ENCODE data around the gene PCSK6.
"Not testable (repeated sequence)": the region's sequence is repeated elsewhere in the genome, so short reads cannot be mapped to it uniquely, and the experiment has no call there.

The PCSK6 gene

GRCh38 chr15:101427606-101428487 lies 61.7 kb downstream of the PCSK6 start:
- DNase-seq: no peak

- no peak for DNase-seq
Observed at GRCh38 chr15:101426761-101427333, 62.7 kb downstream of the PCSK6 start.

- no peak for DNase-seq
Observed at GRCh38 chr15:101425787-101426365, 63.6 kb downstream of the PCSK6 start.

- no peak for DNase-seq
Observed at GRCh38 chr15:101424984-101425383, 64.5 kb downstream of the PCSK6 start.

- no peak for DNase-seq
Observed at GRCh38 chr15:101420232-101420631, 69.3 kb downstream of the PCSK6 start.

DNA sequence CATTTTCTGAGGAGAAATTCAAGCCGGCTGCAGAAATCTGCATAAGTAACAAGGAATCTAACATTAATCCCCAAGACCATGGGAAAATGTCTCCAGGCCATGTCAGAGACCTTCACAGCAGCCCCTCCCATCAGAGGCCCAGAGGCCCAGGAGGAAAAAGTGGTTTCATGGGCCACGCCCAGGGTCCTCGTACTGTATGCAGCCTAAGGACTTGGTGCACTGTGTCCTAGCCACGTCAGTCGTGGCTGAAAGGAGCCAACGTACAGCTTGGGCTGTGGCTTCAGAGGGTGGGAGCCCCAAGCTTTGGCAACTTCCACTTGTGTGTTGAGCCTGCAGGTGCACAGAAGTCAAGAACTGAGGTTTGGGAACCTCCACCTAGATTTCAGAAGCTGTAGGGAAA lies 73.0 kb downstream of the PCSK6 start:
- not testable (repeated sequence) for DNase-seq

DNA sequence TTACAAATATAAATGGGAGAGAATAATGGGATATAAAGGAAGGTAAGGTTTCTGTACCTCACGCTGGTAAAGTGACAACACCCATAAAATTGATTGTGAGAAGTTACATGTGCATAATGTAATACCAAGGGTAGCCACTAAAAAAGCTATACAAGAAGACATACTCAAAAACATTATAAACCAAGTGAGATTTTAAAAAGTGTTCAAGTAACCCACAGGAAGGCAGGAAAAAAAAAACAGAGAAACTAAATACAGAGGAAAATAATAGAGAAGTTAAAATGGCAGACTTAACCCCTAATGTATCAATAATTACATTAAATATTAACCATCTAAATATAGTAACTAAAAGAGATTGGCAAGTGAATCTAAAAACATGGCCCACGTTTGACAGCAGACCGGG lies 76.3 kb downstream of the PCSK6 start:
- DNase-seq: no peak

GRCh38 chr15:101411581-101411980 lies 77.9 kb downstream of the PCSK6 start:
- no peak for DNase-seq

DNA sequence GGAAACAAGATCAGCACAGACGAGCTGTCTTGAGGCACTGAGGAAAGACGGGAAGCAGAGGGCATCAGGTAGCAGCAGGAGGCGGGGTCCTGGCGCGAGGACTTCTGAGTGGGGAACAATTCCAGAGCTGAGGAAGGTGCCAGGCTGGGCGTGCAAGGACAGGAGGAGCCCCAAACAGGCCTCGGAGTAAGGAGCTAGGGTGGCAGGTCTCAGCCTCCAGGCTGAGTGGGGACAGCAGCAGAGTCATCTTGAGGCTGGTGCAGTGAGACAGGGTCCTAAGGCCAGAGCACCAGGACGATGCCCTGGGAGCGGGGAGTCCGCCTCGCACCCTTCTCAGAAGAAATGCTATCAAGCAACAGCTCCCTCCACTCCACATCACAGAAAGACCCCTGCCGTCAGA lies 78.4 kb downstream of the PCSK6 start:
- DNase-seq: no peak

DNA sequence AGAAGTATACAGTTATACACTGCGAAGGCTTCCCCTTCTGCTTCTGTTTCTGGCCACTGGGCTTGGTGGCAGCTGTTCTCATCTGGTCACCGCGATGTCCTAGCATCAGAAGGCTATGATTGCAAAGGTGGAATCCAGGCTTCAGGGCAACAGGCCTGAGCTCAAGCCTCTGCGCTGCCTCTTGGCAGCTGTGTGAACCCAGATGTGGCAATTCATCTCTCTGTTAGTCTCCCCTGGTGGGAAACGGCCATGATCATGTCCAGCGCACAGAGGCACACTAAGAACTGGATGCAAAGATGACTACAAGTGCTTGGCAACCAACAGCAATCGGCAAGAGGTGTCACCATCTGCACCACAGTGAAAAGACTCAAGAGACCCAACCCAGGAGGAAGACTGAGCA lies 78.9 kb downstream of the PCSK6 start:
- DNase-seq: no peak

- no peak for DNase-seq
Observed at GRCh38 chr15:101409621-101410020, 79.9 kb downstream of the PCSK6 start.

DNA sequence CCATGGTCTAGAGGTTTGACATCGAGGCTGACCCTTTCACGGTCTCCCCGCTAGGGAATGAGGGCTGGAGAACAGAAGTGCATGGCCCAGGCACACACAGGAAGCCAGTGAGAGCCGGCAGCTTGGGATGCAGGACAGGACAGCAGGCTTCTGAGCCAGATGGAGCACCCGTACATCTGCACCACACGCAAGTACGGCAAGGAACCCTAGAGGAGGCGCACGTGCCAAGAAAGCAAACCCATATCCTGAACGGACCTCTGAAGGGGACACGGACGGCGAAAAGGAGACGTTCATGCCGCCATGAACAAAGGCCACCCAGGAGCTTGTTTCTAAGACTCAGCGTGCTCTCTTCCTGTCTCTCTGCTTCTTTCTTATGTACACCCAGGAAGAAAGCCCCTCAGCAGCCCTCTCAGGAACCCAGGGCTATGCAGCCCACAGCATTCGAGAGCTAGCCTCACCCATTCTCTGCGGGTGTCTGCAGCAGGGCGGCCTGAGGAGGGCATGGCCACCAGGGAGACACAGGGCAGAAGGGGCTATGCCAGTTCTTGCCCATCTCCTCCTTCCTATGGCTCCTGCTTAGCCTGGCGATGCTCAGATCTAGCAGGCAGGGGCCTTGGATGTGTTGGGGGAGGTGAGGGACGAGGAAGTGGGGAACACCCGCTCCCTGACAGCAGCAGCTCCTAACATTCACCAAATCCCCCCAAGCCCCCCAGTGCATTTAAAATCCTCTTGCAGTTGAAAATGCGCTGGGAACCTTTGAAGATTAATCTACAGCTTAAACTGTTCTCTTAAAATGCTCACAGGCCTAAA lies 81.3 kb downstream of the PCSK6 start:
- DNase-seq: no peak

DNA sequence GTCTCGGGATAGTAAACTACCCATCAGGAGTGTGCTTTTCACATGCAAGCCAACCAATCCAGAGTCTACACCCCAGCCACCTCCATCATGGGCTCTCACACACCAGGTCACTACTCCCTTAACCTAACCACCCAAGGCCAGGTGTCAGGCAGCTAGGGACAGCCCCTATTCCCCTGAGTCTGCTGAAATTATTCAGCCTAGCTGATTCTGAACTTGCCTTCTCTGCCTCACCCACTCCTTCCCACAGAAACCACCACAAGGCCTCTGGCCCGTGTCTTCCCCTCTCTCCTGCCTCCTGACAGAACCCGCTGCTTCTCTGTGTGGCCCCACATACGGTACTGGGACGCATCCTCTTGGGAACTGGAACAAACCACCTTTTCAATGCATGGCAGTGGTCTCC lies 82.1 kb downstream of the PCSK6 start:
- DNase-seq: no peak

GRCh38 chr15:101406526-101407195 lies 82.8 kb downstream of the PCSK6 start:
- DNase-seq: no peak

- no peak for DNase-seq
Observed at GRCh38 chr15:101406036-101406435, 83.5 kb downstream of the PCSK6 start.

DNA sequence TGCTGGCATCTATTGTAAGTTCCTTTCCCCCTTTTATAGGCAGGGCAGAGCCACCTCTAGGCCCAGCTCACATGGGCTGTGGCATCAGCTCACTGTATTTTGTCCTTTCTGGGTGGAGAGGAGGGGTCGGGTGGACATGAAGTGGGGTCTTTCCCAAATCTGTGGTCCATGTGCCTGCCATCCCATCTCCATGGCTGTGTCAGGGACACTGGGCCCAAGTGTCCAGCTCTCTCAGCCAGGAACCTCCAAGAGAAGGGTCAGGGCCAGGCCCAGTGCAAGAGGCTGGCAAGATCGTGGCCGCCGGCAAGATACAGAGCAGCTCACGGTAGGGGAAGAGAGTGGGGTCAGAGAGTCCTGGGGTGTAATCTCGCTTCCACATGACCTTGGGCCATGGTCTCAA lies 85.3 kb downstream of the PCSK6 start:
- DNase-seq: no peak

- DNase-seq: not testable (repeated sequence)
Observed at GRCh38 chr15:101402883-101403282, 86.6 kb downstream of the PCSK6 start.

DNA sequence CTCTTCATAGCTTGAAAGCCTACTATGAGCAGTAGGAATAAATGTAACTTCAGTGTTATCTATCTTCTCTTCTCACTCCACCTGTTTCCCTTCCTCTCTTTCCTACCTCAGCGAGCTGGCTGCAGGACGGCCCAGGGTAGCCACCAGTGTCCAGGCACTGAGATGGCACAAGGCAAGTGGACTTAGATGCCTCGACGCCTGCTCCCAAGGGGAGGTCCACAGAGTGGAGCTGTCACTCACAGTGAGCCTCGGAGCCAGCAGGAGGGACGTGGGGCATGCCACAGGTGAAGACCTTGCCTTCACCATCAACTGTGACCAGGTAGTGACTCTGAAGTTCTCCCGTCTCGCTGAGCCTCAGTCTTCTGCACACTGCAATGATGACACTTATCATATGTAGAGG lies 88.2 kb downstream of the PCSK6 start:
- DNase-seq: no peak

- DNase-seq: no peak
Observed at GRCh38 chr15:101399431-101399830, 90.1 kb downstream of the PCSK6 start.

DNA sequence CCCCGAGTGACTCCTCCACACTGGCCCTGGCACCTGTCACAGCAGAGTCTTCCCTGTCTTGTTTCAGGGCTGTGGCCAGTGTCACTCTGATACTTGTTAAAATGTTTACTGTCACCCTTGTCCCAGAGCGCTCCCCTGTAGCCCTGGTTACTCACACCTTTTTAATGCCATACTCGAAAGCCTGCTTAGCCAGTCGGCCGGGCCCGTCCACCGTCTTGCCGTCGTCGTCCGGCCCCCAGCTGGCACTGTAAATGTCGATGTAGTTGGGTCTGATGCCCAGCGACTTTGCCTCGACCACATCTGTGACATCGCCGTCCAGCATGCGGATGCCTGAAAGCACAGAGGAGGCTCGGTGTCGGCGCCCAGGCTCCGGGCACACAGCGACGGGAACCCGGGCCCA lies 91.3 kb downstream of the PCSK6 start:
- no peak for DNase-seq

- no peak for DNase-seq
Observed at GRCh38 chr15:101397521-101398003, 91.9 kb downstream of the PCSK6 start.

DNA sequence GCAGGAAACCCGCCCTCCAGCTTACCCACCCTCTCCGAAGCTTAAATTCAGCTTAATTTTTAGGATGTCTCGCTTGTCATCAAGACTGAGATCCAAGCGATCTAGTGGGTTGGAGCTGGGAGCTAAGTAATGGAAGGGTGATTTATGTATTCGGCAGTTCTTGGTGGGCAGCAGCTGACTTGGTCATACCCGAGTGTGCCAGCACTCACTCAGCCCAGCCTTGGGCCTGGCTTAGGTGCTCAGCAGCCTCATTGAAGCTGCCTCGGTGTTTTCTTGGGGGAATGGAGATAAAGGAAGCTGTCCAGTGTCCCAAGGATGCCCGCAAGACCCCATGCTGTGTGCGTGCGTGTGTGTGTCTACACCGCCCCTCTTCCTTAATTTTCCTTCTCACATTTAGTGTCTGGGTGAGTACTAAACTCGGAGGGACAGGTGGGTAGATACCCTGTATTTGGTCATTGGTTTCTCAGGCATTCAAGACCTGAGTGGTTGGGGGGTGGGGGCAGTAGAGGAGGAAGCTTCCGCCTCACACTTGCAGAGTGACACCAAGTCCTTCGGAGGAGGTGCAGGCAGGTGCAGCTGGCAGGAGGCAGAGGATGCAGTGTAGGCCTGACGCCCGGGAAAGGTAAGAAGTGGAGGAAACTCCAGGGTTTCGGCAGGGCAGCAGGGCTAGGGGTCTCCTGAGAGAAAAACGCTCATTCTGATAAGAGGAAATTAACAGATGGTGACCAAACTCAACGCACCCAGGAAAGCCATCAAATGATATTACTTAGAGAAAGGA lies 92.8 kb downstream of the PCSK6 start:
- no peak for DNase-seq

Data from GF-D8 (cell line).